ENCODE measurements around the gene CDH15.
A peak's percentile ranks its signal among the peaks of the same experiment; 100 is the strongest.

The CDH15 gene

DNA sequence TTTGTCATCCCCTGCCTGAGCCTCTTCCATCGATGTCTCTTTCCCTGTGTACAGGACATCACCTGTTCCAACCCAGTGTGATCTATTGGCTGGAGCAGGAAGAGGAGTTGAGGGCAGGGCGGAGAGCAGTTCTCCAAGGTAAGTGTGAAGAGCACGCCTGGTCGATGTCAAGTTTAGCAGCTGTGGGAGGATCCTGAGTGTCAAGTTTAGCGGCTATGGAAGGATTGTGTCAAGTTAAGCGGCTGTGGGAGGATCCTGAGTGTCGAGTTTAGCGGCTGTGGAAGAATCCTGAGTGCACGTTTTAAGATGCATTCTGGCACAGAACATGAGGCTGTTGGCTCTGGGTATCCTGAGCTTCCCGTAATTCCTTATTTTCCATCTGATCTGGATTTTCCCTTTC lies 53.1 kb downstream of the CDH15 start:
- no peak for DNase-seq (ENCODE audit: low spot score)
- in situ Hi-C loops (cut with MboI; ENCODE audit: low sequenced_read_pairs, unreplicated experiment): no loop called here
- TF ChIP-seq, protein P1, sequence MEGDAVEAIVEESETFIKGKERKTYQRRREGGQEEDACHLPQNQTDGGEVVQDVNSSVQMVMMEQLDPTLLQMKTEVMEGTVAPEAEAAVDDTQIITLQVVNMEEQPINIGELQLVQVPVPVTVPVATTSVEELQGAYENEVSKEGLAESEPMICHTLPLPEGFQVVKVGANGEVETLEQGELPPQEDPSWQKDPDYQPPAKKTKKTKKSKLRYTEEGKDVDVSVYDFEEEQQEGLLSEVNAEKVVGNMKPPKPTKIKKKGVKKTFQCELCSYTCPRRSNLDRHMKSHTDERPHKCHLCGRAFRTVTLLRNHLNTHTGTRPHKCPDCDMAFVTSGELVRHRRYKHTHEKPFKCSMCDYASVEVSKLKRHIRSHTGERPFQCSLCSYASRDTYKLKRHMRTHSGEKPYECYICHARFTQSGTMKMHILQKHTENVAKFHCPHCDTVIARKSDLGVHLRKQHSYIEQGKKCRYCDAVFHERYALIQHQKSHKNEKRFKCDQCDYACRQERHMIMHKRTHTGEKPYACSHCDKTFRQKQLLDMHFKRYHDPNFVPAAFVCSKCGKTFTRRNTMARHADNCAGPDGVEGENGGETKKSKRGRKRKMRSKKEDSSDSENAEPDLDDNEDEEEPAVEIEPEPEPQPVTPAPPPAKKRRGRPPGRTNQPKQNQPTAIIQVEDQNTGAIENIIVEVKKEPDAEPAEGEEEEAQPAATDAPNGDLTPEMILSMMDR (IDR thresholded peaks at IDR 0.05; ENCODE audit: borderline replicate concordance, control extremely low read depth, extremely low read depth, insufficient read depth, missing control alignments): no peak

DNA sequence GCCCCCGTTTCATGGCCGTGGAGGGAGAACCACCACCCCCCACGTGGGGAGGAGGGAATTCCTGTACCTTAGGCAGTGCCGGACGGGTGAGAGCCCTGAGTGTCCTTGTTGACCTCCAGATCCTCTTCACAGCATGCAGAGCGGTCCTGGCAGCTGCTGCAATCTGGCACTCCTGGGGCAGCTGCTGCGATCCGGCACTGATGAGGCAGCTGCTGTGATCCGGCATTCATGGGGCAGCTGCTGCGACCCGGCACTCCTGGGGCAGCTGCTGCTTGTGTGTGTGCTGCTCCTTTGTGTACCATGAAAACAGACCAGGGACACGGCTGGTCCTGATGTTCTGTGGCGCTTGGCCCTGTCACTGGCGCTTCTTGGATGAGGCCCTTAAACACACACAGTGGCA lies 58.7 kb downstream of the CDH15 start:
- DNase-seq (ENCODE audit: low spot score): no peak
- TF ChIP-seq, protein P1 (IDR thresholded peaks at IDR 0.05; ENCODE audit: borderline replicate concordance, control extremely low read depth, extremely low read depth, insufficient read depth, missing control alignments): no peak
- in situ Hi-C loops (cut with MboI; ENCODE audit: low sequenced_read_pairs, unreplicated experiment): no loop called here

DNA sequence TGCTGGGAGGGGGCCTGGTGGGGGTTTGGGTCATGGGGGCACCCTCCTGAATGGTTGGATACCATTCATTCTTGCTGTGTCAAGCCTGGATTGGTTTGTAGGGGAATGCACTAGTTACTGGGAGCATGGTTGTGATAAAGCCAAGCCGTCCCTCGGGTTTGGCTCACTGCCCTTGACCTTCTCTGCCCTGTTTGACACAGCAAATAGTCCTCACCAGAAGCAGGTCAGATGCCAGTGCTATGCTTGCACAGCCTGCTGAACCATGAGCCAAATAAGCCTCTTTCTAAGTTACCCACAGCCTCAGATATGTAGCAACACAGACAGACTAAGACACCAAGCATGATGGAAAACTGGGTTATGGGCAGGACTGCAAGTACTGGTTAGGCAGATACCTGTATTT lies 60.6 kb downstream of the CDH15 start:
- TF ChIP-seq, protein P1 (IDR thresholded peaks at IDR 0.05; ENCODE audit: borderline replicate concordance, control extremely low read depth, extremely low read depth, insufficient read depth, missing control alignments): no peak
- no peak for DNase-seq (ENCODE audit: low spot score)
- in situ Hi-C loops (cut with MboI; ENCODE audit: low sequenced_read_pairs, unreplicated experiment): no loop called here

DNA sequence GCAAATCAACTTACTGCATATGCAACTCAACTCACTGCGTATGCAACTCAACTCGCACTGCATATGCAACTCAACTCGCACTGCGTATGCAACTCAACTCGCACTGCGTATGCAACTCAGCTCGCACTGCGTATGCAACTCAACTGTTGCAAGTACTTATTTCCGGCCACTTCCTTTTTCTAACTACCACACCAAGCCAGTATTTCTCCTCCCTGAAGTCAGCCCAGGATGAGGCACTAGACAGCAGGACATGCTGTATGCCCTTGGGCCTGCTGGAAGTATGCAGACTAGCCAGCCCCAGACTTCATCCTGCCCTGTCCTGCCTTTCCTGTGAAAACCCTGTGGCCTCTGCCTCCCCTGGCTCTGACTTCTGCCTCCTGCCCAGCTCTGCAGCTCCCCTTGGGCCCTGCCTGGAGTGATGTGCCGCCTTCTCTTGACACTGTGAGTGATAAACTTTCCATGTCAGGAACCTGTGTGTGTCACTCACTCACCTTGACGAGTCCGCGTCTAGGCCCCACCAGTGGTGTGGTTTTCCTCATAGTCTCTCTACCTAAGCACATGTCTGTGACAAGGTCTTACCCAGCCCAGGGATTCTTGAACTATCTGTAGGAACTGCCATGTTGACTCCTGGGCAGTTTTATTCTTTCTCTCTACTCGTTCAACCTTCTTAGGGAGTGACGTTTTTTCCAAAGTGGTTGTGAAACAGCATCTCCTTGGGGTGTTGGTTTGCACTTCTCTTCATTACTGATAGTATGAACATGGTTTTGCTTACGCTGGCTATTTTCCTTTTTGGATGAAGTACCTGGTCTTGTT lies 62.3 kb downstream of the CDH15 start:
- in situ Hi-C loops (cut with MboI; ENCODE audit: low sequenced_read_pairs, unreplicated experiment): no loop called here
- TF ChIP-seq, protein P1 (IDR thresholded peaks at IDR 0.05; ENCODE audit: borderline replicate concordance, control extremely low read depth, extremely low read depth, insufficient read depth, missing control alignments): no peak
- DNase-seq (ENCODE audit: low spot score): no peak

DNA sequence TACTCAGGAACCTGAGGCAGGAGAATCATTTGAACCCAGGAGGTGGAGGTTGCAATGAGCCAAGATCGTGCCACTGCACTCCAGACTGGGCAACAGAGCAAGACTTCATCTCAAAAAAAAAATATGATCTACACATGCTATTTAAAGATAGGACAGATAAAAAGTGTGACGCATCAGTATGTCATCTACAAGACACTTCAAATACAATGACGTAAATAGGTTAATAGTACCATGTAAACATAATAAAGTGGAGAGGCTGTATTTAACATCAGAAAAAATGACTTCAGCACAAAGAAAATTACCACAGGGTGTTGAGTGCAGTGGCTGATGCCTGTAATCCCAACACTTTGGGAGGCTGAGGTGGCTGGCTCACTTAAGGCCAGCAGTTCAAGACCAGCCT lies 66.2 kb downstream of the CDH15 start:
- in situ Hi-C loops (cut with MboI; ENCODE audit: low sequenced_read_pairs, unreplicated experiment): no loop called here
- TF ChIP-seq, protein P1 (IDR thresholded peaks at IDR 0.05; ENCODE audit: borderline replicate concordance, control extremely low read depth, extremely low read depth, insufficient read depth, missing control alignments): no peak
- DNase-seq (ENCODE audit: low spot score): no peak

DNA sequence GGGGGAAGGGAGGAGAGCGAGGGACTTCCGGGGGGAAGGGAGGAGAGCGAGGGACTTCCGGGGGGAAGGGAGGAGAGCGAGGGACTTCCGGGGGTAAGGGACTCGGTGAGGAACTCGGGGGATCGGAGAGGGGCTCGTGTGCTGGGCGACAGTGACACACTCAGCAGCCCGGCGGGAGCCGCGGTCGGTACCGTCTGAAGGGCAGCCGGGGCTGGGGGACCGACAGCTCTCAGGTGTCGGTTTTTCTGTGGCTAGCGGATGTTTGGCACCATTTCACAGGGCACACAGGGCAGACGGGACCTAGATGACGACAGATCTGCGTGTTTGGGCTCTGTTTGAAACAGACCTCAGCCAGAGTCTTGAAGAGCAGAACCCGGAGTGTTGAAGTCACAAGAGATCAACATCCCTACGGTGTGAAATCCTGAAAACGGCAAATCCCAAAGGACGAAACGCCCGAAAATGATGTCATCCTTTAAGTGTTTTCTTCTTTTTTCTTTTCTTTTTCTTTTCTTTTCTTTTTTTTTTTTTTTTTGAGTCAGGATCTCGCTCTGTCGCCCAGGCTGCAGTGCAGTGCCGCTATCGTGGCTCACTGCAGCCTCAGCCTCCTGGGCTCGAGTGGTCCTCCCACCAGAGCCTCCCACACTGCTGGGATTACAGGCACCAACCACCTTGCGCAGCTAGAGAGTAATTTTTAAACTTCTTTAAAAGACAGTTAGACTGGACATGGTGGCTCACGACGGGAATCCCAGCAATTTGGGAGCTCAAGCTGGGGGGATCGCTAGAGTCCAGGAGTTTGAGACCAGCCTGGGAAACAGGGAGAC lies 69.8 kb downstream of the CDH15 start:
- peak; percentile 86 for DNase-seq (ENCODE audit: low spot score)
- TF ChIP-seq, protein P1 (IDR thresholded peaks at IDR 0.05; ENCODE audit: borderline replicate concordance, control extremely low read depth, extremely low read depth, insufficient read depth, missing control alignments): no peak
- in situ Hi-C loops (cut with MboI; ENCODE audit: low sequenced_read_pairs, unreplicated experiment): no loop called here

Measured in GM13976 (cell line).